Mesothelial cell of epicardium (in vitro differentiated cells): Measurements from ENCODE around the gene LRFN5. TPM values are rescaled to one million over a fixed set of nuclear protein-coding genes. Genes with fewer than 3 reads are reported as not detected.
"Not testable (repeated sequence)": the region's sequence is repeated elsewhere in the genome, so short reads cannot be mapped to it uniquely, and the experiment has no call there.

Experiments
- DNase-seq, 2 experiments: peaks; one replicate each; pipeline ENCODE4 v3.0.0; 2021; ENCODE audit warnings: low spot score in 2 of 2; ENCODE audit not compliant: unreplicated experiment in 2 of 2
- H3K27ac Mint-ChIP-seq: 2 replicates; pipeline ENCODE4 v1.8.0; 2021; ENCODE audit warnings: mixed read lengths
- H3K27me3 Mint-ChIP-seq: 2 replicates; pipeline ENCODE4 v1.8.0; 2021; ENCODE audit warnings: low read depth, mixed read lengths
- H3K36me3 Mint-ChIP-seq: 2 replicates; pipeline ENCODE4 v1.8.0; 2021; ENCODE audit warnings: mixed read lengths
- H3K4me1 Mint-ChIP-seq: 2 replicates; pipeline ENCODE4 v1.8.0; 2021; ENCODE audit warnings: mixed read lengths
- H3K4me3 Mint-ChIP-seq: 2 replicates; pipeline ENCODE4 v1.8.0; 2021; ENCODE audit warnings: mild to moderate bottlenecking, moderate library complexity, mixed read lengths
- H3K9me3 Mint-ChIP-seq: 2 replicates; pipeline ENCODE4 v1.8.0; 2021; ENCODE audit warnings: mixed read lengths
- total RNA-seq: library from RNA; stranded (reverse); gene quantifications from 3 replicates; pipeline ENCODE4 v1.2.1, GENCODE V29; 2021
- TF ChIP-seq, protein P1 (sequence below): fragments of 200-600 bp; sonication (generic); IDR thresholded peaks from one replicate; pipeline ENCODE4 v1.5.0; 2021; ENCODE audit warnings: antibody characterized with exemption; ENCODE audit not compliant: unreplicated experiment

The LRFN5 gene
- total RNA-seq, 1 donor from 2014 or later = 23.1 TPM

DNA sequence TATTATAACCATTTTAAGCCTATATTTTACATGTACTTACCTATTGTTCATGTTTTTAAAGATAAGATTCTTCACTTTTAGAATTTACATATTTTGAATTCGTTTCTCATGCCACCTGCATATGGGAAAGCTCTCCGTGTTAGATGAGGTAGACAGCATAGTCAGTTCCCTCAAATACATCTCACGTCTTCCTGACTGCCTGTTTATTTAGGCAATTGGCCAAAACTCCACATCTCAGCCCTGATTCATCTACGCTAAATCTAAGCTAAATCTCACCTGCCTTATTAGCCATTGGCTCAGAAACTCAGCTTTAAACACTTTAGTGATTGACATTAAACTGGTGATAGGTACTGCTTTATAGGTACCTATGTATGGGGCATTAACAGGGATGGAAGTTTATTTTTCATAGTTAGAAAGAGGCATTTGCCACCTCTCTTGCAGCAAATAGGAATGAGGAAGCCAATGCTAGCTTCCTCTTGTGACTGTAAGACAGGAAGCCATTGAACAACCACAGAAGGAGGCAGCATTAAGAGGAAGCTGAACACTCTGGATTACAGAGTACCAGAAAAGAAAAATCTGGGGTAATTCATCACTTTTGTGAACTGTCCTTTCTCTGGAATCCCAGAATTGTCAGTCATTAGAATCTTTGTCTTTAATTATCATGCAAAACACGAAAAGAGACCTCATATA is 111.9 kb downstream of the LRFN5 start:
- no peaks in the 10 kb centered on the region for H3K27me3 Mint-ChIP-seq
- no peaks in the 10 kb centered on the region for H3K36me3 Mint-ChIP-seq
- no peak overlapping the region for H3K27ac Mint-ChIP-seq
- no peak overlapping the region for H3K4me3 Mint-ChIP-seq
- TF ChIP-seq, protein P1, sequence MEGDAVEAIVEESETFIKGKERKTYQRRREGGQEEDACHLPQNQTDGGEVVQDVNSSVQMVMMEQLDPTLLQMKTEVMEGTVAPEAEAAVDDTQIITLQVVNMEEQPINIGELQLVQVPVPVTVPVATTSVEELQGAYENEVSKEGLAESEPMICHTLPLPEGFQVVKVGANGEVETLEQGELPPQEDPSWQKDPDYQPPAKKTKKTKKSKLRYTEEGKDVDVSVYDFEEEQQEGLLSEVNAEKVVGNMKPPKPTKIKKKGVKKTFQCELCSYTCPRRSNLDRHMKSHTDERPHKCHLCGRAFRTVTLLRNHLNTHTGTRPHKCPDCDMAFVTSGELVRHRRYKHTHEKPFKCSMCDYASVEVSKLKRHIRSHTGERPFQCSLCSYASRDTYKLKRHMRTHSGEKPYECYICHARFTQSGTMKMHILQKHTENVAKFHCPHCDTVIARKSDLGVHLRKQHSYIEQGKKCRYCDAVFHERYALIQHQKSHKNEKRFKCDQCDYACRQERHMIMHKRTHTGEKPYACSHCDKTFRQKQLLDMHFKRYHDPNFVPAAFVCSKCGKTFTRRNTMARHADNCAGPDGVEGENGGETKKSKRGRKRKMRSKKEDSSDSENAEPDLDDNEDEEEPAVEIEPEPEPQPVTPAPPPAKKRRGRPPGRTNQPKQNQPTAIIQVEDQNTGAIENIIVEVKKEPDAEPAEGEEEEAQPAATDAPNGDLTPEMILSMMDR = no peak
- H3K4me1 Mint-ChIP-seq = no peaks in the 10 kb centered on the region
- DNase-seq = no peak
- peaks cover 3% of the 10 kb centered on the region for H3K9me3 Mint-ChIP-seq

DNA sequence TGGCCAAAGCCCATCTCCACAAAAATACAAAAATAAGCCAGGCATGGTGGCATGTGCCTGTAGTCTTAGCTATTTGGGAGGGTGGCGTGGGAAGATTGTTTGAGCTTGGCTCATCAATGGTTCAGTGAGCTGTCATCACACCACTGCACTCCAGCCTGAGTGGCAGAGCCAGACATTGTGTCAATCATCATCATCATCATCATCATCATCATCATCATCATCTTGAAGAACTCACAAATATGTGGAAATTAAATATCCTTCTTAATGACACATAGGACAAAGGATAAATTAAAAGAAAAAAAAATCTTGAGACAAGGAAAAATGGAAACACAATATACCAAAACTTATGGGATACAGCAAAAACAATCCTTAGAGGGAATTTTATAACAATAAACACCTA is 132.5 kb downstream of the LRFN5 start:
- Mint-ChIP-seq H3K27ac (no peak overlapping the region), H3K4me1 (no peaks in the 10 kb centered on the region), H3K36me3 (peaks cover 21% of the 10 kb centered on the region), H3K27me3 (no peaks in the 10 kb centered on the region), H3K9me3 (peaks cover 41% of the 10 kb centered on the region), H3K4me3 (no peak overlapping the region)
- no peak for DNase-seq
- TF ChIP-seq, protein P1 = no peak

DNA sequence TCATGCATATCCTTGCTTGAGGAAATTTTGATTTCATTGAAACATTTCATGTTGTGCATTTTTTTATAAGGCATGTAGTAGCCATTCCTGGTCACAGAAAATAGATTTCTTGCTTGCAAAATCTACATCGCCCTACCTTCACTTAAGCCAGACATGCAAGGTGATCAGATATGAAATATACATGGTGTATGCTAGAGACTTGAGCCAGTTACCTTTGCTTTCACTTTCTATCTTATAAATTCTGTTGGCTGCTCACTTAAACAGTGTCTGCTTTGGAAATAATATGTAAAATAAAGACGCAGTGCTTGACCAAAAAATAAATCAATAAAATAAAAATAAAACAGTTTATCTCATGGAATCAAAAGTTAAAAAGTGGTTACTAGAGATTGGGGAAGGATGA is 136.5 kb downstream of the LRFN5 start:
- TF ChIP-seq, protein P1 = no peak
- no peaks in the 10 kb centered on the region for H3K27me3 Mint-ChIP-seq
- H3K9me3 Mint-ChIP-seq = peaks cover 22% of the 10 kb centered on the region
- no peak overlapping the region for H3K4me3 Mint-ChIP-seq
- no peaks in the 10 kb centered on the region for H3K4me1 Mint-ChIP-seq
- no peak overlapping the region for H3K27ac Mint-ChIP-seq
- H3K36me3 Mint-ChIP-seq = peaks cover 4% of the 10 kb centered on the region
- DNase-seq = no peak

DNA sequence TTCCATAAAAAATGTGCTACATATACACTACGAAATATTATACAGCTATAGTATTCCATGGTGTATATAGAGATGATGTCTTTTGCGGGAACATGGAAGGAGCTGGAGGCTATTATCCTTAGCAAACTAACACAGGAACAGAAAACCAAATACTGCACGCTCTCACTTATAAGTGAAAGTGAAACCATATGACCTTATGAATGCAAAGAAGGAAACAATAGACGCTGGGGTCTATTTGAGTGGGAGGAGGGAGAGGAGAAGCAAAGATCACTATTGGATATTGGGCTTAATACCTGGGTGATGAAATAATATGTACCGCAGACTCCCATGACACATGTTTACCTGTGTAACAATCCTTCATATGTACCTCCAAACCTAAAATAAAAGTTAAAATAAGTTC is 142.8 kb downstream of the LRFN5 start:
- H3K4me3 Mint-ChIP-seq = no peak overlapping the region
- H3K4me1 Mint-ChIP-seq = no peaks in the 10 kb centered on the region
- H3K9me3 Mint-ChIP-seq = peaks cover 6% of the 10 kb centered on the region
- no peaks in the 10 kb centered on the region for H3K36me3 Mint-ChIP-seq
- no peak for DNase-seq
- H3K27ac Mint-ChIP-seq = no peak overlapping the region
- TF ChIP-seq, protein P1 = no peak
- no peaks in the 10 kb centered on the region for H3K27me3 Mint-ChIP-seq

DNA sequence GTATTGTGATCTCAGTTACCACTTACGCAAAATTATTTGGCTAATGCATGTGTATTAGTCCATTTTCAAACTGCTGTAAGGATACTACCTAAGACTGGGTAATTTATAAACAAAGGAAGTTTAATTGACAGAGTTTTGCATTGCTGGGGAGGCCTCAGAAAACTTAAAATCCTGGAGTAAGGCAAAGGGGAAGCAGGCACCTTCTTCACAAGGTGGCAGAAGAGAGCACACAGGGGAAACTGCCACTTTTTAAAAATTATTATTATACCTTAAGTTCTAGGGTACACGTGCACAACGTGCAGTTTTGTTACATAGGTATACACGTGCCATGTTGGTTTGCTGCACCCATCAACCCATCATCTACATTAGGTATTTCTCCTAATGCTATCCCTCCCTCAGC is 143.9 kb downstream of the LRFN5 start:
- not testable (repeated sequence) for H3K36me3 Mint-ChIP-seq, H3K27me3 Mint-ChIP-seq, H3K4me3 Mint-ChIP-seq, H3K27ac Mint-ChIP-seq, DNase-seq, H3K4me1 Mint-ChIP-seq
- H3K9me3 Mint-ChIP-seq = peaks cover 14% of the 10 kb centered on the region

DNA sequence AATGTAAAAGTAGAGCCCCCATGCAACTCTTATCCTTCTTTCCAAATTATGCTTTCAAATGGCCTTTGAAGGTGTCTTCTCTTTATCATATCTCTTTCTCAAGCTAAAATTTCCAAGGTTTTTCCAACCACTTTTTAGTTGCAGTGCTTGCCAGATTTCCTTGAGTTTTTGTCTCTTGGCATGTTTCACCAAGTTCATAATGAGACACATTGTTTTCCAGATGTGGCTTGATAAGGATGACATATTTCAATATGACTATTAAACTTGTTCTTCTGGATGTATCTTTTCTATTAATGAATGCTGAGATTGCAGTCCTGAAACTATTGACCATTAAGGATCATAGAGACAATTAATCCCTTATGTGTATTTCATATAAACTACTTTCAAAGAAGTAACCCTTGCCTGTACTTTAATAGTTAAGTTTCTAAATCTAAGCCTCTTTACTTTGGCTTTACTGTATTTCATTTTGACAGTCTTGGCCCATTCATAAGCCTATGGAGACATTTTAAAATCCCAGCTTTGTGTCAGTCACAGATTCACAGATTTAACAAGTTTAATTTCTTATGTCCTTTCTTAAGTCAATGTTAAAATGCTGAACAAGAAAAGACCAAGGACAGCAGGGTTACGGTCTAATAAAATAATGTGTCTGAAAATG is 151.5 kb downstream of the LRFN5 start:
- Mint-ChIP-seq H3K27ac (no peak overlapping the region), H3K27me3 (no peaks in the 10 kb centered on the region), H3K9me3 (peaks cover 31% of the 10 kb centered on the region), H3K4me3 (no peak overlapping the region), H3K36me3 (peaks cover 5% of the 10 kb centered on the region), H3K4me1 (no peaks in the 10 kb centered on the region)
- TF ChIP-seq, protein P1 = no peak
- DNase-seq = no peak
